Skin epidermis (tissue), 12 donors: ENCODE data around the gene SCN1B.
"Not testable (repeated sequence)": the region's sequence is repeated elsewhere in the genome, so short reads cannot be mapped to it uniquely, and the experiment has no call there.

Experiments used
- H3K27ac ChIP-seq, 21 experiments: fragments of 200-600 bp; sonication (generic) in 11 of 21; one replicate each; pipeline ENCODE4 v1.5.0; 2020; ENCODE audit warnings: mild to moderate bottlenecking in 3 of 21, inconsistent platforms in 2 of 21, moderate library complexity in 2 of 21
- H3K4me3 ChIP-seq, 7 experiments: fragments of 200-600 bp; sonication (generic) in 2 of 7; one replicate each; pipeline ENCODE4 v1.5.0; 2020; ENCODE audit warnings: inconsistent platforms in 2 of 7, mild to moderate bottlenecking in 2 of 7, moderate library complexity in 1 of 7

Gene SCN1B

GRCh38 chr19:35030257-35031071 is at the start of gene SCN1B:
SCN1B (plus strand) TSS chr19:35030470; CDS start chr19:35030821, 351 bp downstream.
- H3K4me3 ChIP-seq: peak within 1 kb of the TSS; percentile 26 to 57 (median 33)
- peak within 1 kb of the TSS in 4 of 21 experiments; percentile 11 to 55 (median 22) for H3K27ac ChIP-seq

DNA sequence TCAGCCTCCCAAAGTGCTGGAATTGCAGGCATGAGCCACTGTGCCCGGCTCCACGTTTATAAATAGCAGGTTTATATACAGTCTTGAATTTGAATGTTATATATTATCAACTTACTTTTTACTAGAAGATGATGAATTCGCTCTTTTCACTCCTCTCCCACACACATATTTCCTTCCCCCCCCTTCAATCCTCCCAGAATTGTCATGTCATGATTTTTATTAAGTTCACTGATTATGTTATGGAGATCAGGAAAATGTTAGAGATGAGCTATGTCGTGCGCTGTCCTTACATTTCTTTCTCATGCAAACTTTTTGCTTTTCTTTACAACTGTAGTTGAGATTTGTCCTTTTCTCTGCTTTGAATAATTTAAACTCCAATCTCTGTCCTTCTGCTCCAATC is 48.0 kb upstream of the SCN1B start:
- Histone ChIP-seq H3K4me3 (no peak overlapping the region), H3K27ac (no peak overlapping the region)

GRCh38 chr19:34983786-34984185 is 46.5 kb upstream of the SCN1B start:
- no peak overlapping the region for H3K27ac ChIP-seq
- H3K4me3 ChIP-seq: no peak overlapping the region

GRCh38 chr19:34984287-34984686 is 46.0 kb upstream of the SCN1B start:
- Histone ChIP-seq H3K27ac (no peak overlapping the region), H3K4me3 (no peak overlapping the region)

- Histone ChIP-seq H3K4me3 (no peak overlapping the region), H3K27ac (peak overlapping the region in 8 of 21 experiments; percentile 21 to 53 (median 32))
Measured at GRCh38 chr19:34985249-34986022, 44.8 kb upstream of the SCN1B start.

DNA sequence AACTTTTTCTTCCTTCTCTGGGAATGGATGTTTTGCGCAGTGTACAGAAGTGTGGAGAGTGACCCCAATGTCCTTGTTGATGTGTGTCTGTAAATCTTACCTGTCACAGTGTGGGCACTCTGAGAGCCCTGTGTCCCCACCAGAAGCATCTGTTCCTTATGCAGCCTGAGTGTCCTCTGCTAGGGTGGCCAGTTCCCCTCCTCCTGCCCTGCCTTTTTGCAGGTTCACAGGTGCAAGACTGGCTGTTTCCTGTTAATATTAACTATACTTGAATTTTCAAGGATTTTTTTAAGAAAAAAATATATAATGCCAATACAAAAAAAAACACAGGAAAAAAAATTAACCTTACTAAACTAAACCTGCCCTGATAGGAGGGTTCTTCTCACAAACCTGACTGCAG is 42.2 kb upstream of the SCN1B start:
- Histone ChIP-seq H3K27ac (no peak overlapping the region), H3K4me3 (no peak overlapping the region)

DNA sequence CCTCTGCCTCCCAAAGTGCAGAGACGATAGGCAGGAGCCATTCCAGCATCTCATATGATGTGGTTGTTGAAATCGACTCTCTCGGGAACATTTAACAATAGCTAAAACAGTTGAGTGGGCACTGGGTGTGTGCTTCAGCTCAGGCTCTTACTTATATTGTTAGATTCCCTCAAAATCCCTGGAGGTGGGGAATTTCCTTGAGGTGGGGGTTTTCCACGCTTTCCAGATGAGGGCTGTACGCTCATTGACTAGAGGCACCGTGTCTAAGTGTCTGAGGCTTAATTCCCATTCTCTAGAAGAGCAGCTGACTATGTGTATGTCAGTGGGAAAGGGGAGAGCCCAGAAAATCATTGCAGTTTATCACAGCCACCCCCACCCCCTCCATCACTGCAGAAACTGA is 41.0 kb upstream of the SCN1B start:
- H3K4me3 ChIP-seq: no peak overlapping the region
- H3K27ac ChIP-seq: peak overlapping the region in 2 of 21 experiments; percentile 17 to 65

DNA sequence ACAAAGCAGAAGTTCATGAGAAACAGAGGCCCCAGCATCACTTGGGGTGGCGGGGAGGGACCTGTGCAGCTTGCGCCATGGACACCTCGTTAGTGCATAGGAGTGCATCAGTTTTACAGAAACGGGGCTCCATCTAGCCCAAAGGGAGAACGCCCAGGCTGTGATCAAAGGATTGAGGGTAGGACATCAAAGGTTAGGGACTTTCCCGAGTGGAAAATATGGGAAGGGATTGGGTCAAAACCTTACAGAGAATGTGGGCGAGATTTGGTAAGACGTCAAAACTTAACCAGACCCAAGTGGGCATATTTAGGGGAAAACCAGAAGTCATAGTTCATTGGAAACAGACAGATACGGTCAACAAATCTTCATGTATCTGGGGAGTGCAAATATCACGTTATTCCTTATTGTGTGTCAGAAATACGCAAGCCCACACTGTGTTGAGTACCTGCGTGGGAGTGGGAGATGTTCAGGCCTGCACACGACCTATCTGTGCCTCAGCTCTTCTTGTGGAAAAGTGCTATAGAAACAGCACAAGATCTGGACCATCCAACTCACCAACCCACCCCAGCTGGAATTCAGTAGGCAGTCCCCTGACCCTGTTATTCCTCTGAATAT is 39.6 kb upstream of the SCN1B start:
- H3K4me3 ChIP-seq: no peak overlapping the region
- H3K27ac ChIP-seq: peak overlapping the region in 3 of 21 experiments; percentile 3 to 51 (median 18)

DNA sequence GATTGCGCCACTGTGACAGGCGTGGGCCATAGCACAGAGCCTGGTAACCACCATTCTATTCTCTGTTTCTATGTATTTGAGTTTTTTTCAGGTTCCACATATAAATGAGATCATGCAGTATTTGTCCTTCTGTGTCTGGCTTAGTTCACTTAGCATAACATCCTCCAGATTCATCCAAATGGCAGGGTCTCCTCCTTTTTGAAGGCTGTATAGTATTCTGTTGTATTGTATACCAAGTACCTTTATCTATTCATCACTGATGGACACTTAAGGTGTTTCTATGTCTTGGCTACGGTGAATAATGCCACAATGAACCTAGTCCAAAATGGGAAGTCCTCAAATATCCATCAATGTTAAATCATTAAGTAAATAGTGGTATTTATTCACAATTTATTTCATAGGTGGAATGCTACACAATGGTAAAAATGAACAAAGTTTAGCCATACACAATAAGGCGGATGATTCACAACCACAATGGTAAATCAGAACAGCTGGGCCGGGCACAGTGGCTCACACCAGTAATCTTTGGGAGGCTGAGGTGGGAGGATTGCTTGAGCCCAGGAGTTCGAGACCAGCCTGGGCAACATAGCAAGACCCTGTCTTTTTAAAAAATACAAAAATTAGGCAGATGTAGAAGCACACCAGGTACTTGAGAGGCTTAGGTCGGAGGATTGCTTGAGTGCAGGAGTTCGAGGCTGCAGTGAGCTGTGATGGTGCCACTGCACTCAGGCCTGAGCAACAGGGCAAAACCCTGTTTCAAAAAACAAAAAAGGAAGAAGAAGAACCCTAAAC is 38.5 kb upstream of the SCN1B start:
- Histone ChIP-seq H3K4me3 (no peak overlapping the region), H3K27ac (peak overlapping the region in 1 of 21 experiments; percentile 3)

- not testable (repeated sequence) for H3K27ac ChIP-seq, H3K4me3 ChIP-seq
Measured at GRCh38 chr19:34992582-34992981, 37.7 kb upstream of the SCN1B start.

DNA sequence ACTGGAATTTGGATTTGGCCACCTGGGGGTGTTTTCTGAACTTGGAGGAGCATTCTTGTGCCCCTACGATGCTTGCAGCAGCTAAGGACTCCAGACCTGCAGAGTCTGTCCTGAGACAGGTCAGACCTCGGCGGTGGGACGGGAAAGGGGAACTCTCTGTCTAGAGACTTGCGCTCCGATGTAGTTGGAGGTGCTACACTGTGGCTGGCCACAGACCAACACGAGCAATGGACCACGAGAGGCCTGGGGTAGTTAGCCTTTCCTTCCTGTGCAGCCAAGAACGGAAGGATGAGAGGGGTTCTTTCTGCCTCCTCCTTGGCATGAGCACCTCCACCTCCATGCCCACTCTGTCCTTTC is 36.0 kb upstream of the SCN1B start:
- Histone ChIP-seq H3K27ac (peak overlapping the region in 8 of 21 experiments; percentile 8 to 73 (median 58)), H3K4me3 (no peak overlapping the region)

GRCh38 chr19:34994643-34995541 is 35.4 kb upstream of the SCN1B start:
- Histone ChIP-seq H3K4me3 (no peak overlapping the region), H3K27ac (peak overlapping the region in 16 of 21 experiments; percentile 8 to 96 (median 54))

DNA sequence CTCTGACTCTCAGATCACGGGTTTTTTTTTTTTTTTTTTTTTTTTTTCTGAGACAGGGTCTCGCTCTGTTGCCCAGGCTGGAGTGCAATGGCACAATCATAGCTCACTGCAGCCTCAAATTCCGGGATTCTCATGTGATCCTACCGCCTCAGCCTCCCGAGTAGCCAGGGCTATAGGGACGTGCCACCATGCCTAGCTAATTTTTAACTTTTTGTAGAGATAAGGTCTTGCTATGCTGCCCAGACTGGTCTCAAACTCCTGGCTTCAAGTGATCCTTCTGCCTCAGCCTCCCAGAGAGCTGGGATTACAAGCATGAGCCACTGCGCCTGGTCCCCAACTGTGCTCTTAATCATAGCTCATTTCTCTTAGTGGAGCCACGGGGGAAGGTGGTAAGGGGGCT is 34.7 kb upstream of the SCN1B start:
- no peak overlapping the region for H3K4me3 ChIP-seq
- peak overlapping the region in 10 of 21 experiments; percentile 11 to 96 (median 34) for H3K27ac ChIP-seq

DNA sequence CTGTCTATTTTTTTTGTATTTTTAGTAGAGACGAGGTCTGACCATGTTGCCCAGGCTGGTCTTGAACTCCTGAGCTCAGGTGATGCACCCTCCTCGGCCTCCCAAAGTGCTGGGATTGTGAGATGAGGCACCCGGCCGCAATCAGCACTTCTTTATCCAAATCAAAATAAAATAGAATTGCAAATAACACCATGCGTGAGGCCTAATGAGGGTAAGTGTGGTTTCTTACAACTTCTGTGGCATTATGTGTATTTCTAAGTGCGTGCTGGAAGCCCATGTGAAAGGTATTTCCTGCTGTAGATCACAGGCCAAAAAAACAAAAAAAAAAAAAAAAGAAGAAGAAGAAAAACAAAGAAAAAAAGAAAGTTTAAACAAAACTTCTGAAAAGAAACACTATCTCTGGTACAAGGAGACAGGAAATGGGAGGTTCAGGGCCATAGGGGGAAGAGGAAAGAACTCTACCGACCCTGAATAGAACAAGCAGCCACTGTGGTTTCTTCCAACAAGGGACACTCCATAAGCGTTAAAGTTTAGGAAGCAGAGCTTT is 33.1 kb upstream of the SCN1B start:
- no peak overlapping the region for H3K4me3 ChIP-seq
- peak overlapping the region in 19 of 21 experiments; percentile 2 to 100 (median 56) for H3K27ac ChIP-seq

DNA sequence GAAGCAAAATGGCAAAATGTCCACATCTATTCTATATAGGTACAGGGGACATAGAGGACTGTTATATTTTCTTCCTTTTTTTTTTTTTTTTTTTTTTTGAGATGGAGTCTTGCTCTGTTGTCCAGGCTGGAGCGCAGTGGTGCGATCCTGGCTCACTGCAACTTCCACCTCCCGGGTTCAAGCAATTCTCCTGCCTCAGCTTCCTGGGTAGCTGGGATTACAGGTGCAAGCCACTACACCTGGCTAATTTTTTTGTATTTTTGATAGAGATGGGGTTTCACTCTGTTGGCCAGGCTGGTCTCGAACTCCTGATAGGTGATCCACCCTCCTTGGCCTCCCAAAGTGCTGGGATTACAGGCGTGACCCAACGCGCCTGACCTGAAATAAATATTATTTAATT is 32.0 kb upstream of the SCN1B start:
- not testable (repeated sequence) for H3K4me3 ChIP-seq
- peak overlapping the region in 12 of 21 experiments; percentile 13 to 100 (median 94) for H3K27ac ChIP-seq

DNA sequence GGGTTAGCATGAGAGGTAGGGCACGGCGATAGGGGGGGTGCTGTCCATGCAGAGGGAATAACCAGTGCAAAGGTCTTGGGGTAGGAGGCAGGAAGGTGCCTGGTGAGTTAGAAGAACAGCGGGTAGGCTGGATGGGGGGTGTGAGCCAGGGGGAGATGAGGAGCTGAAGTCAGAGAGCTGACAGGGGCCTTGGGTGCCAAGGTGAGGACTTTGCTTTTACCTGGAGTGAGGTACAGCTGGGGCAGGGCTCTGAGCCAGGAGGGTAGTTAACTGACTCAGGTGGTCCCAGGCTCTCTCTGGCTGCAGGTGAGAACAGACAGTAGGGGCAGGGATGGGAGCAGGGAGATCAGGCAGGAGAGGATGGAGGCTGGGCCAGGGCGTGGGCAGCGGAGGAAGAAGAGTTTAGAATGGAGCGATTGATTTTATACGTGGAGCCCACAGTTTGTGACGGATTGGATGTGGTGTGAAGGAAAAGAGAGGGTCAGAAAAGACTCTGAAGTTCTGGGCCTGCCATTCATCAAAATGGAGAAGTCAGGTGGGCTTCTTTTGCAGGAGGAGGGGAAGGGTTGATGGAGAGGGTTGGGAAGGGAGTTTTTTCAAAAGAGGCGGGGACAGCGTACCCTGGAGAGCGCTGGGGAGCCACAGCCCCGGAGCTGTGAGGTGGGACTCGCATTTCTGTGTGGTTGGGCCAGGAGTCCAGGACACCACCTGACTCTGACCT is 31.3 kb upstream of the SCN1B start:
- Histone ChIP-seq H3K4me3 (peak overlapping the region; percentile 62 to 93 (median 83)), H3K27ac (peak overlapping the region; percentile 84 to 100 (median 96))

GRCh38 chr19:34999498-35000337 is 30.6 kb upstream of the SCN1B start, which contains the start of gene GRAMD1A:
GRAMD1A (plus strand) TSS chr19:35000323; CDS start chr19:35000479, 156 bp downstream.
- Histone ChIP-seq H3K4me3 (peak within 1 kb of the TSS; percentile 62 to 93 (median 83)), H3K27ac (peak within 1 kb of the TSS; percentile 84 to 100 (median 96))
